Effector memory CD4-positive, alpha-beta T cell (primary cell): ENCODE measurements around the gene TDRD3.

Experiments
- DNase-seq, 3 donors: peaks; one replicate each; pipeline ENCODE4 v3.0.0-alpha.2; 2020
- H3K27ac ChIP-seq: 2 replicates; pipeline ENCODE4 v1.7.0; 2013; ENCODE audit warnings: mild to moderate bottlenecking, low read length, moderate library complexity; ENCODE audit not compliant: insufficient read depth, poor library complexity, severe bottlenecking
- H3K27me3 ChIP-seq: replicated peaks from 2 replicates; pipeline ENCODE4 v1.7.0; 2013; ENCODE audit warnings: mild to moderate bottlenecking, low read length; ENCODE audit not compliant: insufficient read depth, control insufficient read depth, poor library complexity, severe bottlenecking
- H3K36me3 ChIP-seq: 2 replicates; pipeline ENCODE4 v1.7.0; 2013; ENCODE audit warnings: mild to moderate bottlenecking, low read length, moderate library complexity; ENCODE audit not compliant: control insufficient read depth, insufficient read depth
- H3K4me1 ChIP-seq: 2 replicates; pipeline ENCODE4 v1.7.0; 2013; ENCODE audit warnings: low read length, mild to moderate bottlenecking; ENCODE audit not compliant: control insufficient read depth, insufficient read depth, poor library complexity, severe bottlenecking
- H3K4me3 ChIP-seq: 2 replicates; pipeline ENCODE4 v1.7.0; 2013; ENCODE audit warnings: low read length, low read depth, mild to moderate bottlenecking; ENCODE audit not compliant: insufficient read depth, poor library complexity, severe bottlenecking
- H3K9me3 ChIP-seq: 2 replicates; pipeline ENCODE4 v1.7.0; 2013; ENCODE audit warnings: mild to moderate bottlenecking, low read length, moderate library complexity; ENCODE audit not compliant: control insufficient read depth
- total RNA-seq, 3 donors: gene quantifications; one replicate each; lab custom pipeline; 2026; lab: John Stamatoyannopoulos, UW

TDRD3 gene
- total RNA-seq: 39.9 to 44.8 (median 40.1) reads per million in 3 donors

DNA sequence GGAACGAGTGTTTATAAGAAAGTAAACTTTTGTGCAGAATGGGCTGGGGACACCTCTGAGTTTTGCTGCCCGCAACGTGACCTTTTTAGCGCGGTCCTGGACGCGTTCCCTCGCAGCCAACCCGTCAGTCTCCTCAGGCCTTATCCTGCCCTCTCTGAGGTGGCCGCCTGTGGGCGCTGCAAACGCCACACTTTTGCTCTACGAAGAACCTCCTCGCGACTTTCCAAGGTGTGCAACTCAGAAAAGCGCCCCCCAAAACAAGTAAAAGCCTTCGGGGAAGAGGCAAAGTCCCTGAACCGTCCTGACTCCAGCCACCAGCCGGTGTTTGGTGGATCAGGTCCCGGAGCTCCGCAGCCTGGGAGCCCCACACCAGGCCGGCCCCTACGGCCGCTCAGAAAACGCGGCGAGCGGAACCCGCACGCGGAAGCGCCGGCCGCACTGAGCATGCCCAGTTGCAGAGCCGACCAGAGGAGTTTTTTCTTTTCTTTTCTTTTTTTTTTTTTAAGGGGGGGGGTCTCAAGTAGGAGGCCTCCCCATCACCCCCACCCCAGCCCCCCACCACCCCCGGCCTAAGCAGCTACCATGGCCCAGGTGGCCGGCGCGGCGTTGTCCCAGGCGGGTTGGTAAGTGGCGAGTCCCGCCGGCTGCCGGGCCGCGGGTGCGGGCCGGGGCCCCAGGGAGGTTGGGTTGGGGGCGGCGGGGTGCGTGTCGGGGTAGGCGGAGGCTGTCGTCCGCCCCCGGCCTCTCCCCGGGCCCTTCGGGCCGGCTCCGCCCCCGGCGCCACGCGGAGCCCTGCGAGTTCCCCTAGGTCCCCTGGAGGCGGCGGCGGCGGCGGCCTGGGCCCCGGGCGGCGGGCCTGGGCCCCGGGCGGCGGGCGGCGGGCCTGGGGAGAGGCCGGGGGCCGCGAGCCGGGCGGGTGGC lies at the start of gene TDRD3:
TSS of gene TDRD3 (plus strand) at position 438 of the 921 bp plus-strand sequence. CDS start at position 583, 145 bp downstream.
- Histone ChIP-seq H3K9me3 (no peaks in the 10 kb centered on the region), H3K27ac (peak within 1 kb of the TSS; percentile 74), H3K4me1 (peaks cover 5% of the 10 kb centered on the region), H3K36me3 (no peaks in the 10 kb centered on the region), H3K4me3 (peak within 1 kb of the TSS; percentile 74), H3K27me3 (no peaks in the 10 kb centered on the region)
- peak; percentile 58 to 70 (median 65) for DNase-seq

- no peak for DNase-seq
- H3K4me1 ChIP-seq: no peaks in the 10 kb centered on the region
- H3K36me3 ChIP-seq: no peaks in the 10 kb centered on the region
- H3K27me3 ChIP-seq: no peaks in the 10 kb centered on the region
- no peaks in the 10 kb centered on the region for H3K9me3 ChIP-seq
- no peak overlapping the region for H3K27ac ChIP-seq
- no peak overlapping the region for H3K4me3 ChIP-seq
Measured at GRCh38 chr13:60347690-60348089, 49.3 kb upstream of the TDRD3 start.

- H3K27ac ChIP-seq: no peak overlapping the region
- no peak for DNase-seq
Measured at GRCh38 chr13:60348097-60348496, 48.9 kb upstream of the TDRD3 start.

GRCh38 chr13:60351326-60351725 lies 45.7 kb upstream of the TDRD3 start:
- Histone ChIP-seq H3K4me3 (no peak overlapping the region), H3K9me3 (no peaks in the 10 kb centered on the region), H3K27me3 (no peaks in the 10 kb centered on the region), H3K36me3 (no peaks in the 10 kb centered on the region), H3K27ac (no peak overlapping the region), H3K4me1 (no peaks in the 10 kb centered on the region)
- no peak for DNase-seq

More at GRCh38 chr13:60348097-60348496, 48.9 kb upstream of the TDRD3 start:
- H3K9me3 ChIP-seq: no peaks in the 10 kb centered on the region
- H3K4me1 ChIP-seq: no peaks in the 10 kb centered on the region
- H3K27me3 ChIP-seq: no peaks in the 10 kb centered on the region
- no peaks in the 10 kb centered on the region for H3K36me3 ChIP-seq
- H3K4me3 ChIP-seq: no peak overlapping the region

GRCh38 chr13:60351855-60352615 lies 45.0 kb upstream of the TDRD3 start:
- Histone ChIP-seq H3K4me3 (no peak overlapping the region), H3K9me3 (no peaks in the 10 kb centered on the region)
- no peak for DNase-seq

GRCh38 chr13:60352644-60353043 lies 44.4 kb upstream of the TDRD3 start:
- no peaks in the 10 kb centered on the region for H3K4me1 ChIP-seq

More at GRCh38 chr13:60351855-60352615, 45.0 kb upstream of the TDRD3 start:
- Histone ChIP-seq H3K27me3 (no peaks in the 10 kb centered on the region), H3K27ac (no peak overlapping the region), H3K36me3 (no peaks in the 10 kb centered on the region), H3K4me1 (no peaks in the 10 kb centered on the region)

GRCh38 chr13:60355056-60355455 lies 42.0 kb upstream of the TDRD3 start:
- H3K9me3 ChIP-seq: no peaks in the 10 kb centered on the region
- no peaks in the 10 kb centered on the region for H3K36me3 ChIP-seq
- no peaks in the 10 kb centered on the region for H3K27me3 ChIP-seq
- no peaks in the 10 kb centered on the region for H3K4me1 ChIP-seq
- H3K4me3 ChIP-seq: no peak overlapping the region
- no peak overlapping the region for H3K27ac ChIP-seq
- DNase-seq: no peak

More at GRCh38 chr13:60352644-60353043, 44.4 kb upstream of the TDRD3 start:
- Histone ChIP-seq H3K4me3 (no peak overlapping the region), H3K36me3 (no peaks in the 10 kb centered on the region), H3K27me3 (no peaks in the 10 kb centered on the region), H3K27ac (no peak overlapping the region), H3K9me3 (no peaks in the 10 kb centered on the region)
- no peak for DNase-seq

DNA sequence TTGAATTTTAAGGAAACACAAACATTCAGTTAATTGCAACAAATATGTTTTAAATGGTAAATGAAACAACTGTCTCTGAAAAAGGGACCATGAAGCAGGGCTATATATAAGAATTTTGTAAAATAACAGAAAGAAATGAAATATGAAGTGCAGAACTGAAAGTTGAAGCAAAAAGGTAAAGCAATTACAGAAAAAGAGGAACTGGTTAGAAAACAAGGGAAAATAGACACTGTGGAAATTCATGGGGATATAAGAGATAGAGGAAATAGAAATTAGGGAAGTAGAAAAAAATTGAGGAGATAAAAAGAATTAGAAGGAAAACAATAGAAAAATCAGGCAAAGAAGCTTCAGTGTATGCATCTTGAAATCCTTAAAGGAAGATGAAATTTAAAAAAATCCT lies 40.0 kb upstream of the TDRD3 start:
- Histone ChIP-seq H3K4me3 (no peak overlapping the region), H3K27me3 (no peaks in the 10 kb centered on the region), H3K4me1 (no peaks in the 10 kb centered on the region), H3K27ac (no peak overlapping the region), H3K9me3 (no peaks in the 10 kb centered on the region), H3K36me3 (no peaks in the 10 kb centered on the region)
- no peak for DNase-seq

DNA sequence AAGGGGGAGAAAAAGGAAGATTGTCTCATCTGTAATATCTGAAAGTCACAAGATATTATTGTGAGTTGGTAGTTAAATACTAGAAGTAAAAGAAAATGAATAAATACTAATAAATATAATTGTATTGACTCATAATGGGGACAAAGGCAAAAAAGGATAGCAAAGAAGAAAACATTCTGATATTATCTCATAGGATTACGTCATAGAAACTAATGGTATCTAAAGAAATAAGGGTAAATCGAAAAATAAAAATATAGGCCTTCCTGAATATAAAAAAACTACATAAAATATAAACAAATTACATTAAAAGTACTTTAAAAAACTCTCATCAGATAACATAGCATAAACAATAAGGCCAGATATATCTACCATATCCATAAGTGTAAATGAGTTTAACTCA lies 38.6 kb upstream of the TDRD3 start:
- no peak for DNase-seq
- no peaks in the 10 kb centered on the region for H3K4me1 ChIP-seq
- no peaks in the 10 kb centered on the region for H3K9me3 ChIP-seq

DNA sequence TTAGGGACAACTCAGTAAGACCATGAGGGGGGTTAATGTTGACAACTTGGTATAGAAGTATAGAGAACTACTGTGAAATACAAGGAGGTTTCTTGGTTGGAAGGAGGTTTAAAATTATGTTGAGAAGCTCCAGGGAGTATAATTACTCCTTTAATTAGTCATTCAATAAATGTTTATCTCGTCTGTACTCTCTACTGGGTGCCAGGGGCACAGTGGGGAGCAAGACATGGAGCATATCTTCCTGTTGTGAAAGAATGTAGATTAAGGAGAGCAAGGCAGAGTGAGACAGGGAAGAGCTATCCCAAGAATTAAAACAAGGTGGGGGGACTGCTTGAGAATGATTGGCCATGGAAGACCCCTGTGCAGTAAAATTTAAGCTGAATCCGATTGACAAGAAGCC lies 33.7 kb upstream of the TDRD3 start:
- no peak for DNase-seq
- Histone ChIP-seq H3K4me1 (no peaks in the 10 kb centered on the region), H3K4me3 (no peak overlapping the region), H3K27ac (no peak overlapping the region), H3K9me3 (no peaks in the 10 kb centered on the region), H3K27me3 (peaks cover 5% of the 10 kb centered on the region), H3K36me3 (no peaks in the 10 kb centered on the region)

More for the DNA sequence above, 38.6 kb upstream of the TDRD3 start:
- H3K36me3 ChIP-seq: no peaks in the 10 kb centered on the region
- H3K27me3 ChIP-seq: no peaks in the 10 kb centered on the region
- no peak overlapping the region for H3K27ac ChIP-seq
- H3K4me3 ChIP-seq: no peak overlapping the region
